VCaP (cell line): ENCODE measurements around the gene BTBD1.

Experiments
- H3K27ac ChIP-seq: fragments of 450-650 bp; 2 replicates; pipeline ENCODE4 v1.5.1; 2017
- TF ChIP-seq, protein P1 (sequence below): fragments of 450-650 bp; conservative IDR thresholded peaks from 2 replicates; pipeline ENCODE4 v1.5.1; 2017; ENCODE audit warnings: mild to moderate bottlenecking, moderate library complexity

Gene BTBD1

DNA sequence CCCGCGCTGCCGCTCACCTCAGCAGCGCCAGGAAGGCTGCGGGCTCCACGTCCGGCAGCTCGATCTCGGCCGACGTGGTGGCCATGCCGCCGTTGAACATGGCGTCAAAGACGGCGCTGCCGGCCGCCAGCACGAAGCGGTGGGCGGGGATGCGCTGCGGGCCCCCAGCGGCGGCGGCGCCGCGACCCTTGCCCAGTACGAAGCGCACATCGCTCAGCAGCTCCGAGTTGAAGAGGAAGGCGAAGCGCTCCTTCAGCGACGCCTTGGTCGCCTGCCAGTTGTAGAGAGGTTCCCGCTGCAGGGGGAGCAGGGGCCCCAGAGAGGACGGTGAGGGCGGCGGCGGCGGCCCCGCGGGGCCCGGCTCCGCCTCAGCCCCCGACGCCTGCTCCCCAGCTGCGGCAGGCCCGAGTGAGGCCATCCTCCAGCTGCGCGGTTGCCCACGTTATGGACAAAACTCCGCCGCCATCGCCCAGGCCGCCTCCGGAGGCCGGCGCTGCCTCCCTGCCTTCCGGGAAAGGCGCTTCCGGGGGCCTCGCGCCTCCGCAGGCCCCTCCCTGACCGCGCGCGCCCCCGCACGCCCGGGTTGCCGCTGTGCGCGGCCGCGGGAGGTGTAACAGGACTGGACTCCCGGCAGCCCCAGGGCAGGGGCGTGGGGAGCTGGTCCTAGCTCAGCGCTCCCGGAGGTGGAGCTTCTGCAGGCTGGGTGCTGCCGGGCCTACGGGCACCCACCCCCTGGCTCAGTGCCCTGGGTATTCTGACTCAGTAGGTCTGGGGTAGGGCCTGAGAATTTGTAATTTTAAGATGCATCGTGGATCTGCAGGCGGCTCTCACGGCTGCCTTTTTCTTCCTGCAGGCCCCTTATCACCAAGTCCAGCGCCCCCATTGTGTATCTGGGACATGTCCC is at the start of gene BTBD1:
Gene BTBD1, minus strand, starts transcription at position 519 of the 904 bp plus-strand sequence. Its CDS starts 101 bp downstream, at position 418.
- H3K27ac ChIP-seq, result peak within 1 kb of the TSS; percentile 99
- TF ChIP-seq, protein P1, sequence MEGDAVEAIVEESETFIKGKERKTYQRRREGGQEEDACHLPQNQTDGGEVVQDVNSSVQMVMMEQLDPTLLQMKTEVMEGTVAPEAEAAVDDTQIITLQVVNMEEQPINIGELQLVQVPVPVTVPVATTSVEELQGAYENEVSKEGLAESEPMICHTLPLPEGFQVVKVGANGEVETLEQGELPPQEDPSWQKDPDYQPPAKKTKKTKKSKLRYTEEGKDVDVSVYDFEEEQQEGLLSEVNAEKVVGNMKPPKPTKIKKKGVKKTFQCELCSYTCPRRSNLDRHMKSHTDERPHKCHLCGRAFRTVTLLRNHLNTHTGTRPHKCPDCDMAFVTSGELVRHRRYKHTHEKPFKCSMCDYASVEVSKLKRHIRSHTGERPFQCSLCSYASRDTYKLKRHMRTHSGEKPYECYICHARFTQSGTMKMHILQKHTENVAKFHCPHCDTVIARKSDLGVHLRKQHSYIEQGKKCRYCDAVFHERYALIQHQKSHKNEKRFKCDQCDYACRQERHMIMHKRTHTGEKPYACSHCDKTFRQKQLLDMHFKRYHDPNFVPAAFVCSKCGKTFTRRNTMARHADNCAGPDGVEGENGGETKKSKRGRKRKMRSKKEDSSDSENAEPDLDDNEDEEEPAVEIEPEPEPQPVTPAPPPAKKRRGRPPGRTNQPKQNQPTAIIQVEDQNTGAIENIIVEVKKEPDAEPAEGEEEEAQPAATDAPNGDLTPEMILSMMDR, result peak; percentile 29; the same call in 1 of the 2 replicates

DNA sequence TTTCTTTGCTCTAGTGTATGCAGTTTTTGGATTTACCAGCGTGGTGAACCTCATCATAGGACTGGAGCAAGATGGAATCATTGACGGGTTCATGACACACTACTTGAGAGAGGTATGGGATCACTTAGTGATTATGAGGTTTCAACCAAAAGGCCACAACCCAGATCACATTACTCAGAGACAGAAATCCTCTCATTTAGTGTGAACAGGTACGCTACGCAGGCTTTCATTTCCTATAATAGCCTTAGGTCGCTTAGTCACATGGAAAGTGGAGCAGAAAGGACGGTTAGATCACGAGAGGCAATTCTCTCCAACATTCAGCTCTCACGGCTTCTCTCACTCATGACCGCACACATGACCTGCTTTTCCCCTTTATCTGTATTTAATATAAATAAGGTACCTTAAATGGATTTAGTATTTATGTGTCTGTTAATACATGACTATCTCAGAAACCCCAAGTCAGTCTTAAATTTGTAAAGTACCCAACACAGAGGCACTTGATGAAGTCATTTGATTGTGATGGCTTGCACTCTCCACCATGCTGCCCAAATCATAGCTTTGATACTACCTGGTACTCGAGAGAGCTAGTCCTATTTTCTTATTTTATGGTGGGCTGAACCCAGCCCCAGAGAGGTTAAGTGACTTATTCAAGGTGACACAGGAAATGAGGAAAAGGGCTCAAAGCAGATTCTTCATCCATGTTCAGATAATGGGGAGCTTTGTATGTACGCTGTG is 48.9 kb upstream of the BTBD1 start:
- H3K27ac ChIP-seq, result no peak overlapping the region
- TF ChIP-seq, protein P1, result no peak

DNA sequence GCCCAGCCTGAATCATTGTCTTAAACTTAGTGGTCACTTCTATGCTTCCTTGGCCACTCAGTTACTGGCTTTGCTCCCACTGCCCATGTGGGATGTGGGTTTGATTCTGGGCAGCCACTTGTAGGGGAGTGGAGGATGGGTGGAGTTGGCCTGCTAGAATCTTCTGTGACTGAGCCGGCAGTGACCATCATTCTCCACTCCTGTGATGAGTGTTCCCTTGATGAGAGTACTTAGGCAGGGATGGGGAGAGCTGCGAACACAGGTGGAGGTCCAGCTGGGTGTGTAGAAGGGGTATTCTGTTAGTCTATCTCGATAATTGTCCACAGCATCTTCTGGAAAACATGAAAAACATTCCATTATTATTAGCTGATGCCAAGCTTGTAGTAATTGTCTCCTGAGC is 48.4 kb upstream of the BTBD1 start:
- TF ChIP-seq, protein P1, result no peak
- no peak overlapping the region for H3K27ac ChIP-seq

DNA sequence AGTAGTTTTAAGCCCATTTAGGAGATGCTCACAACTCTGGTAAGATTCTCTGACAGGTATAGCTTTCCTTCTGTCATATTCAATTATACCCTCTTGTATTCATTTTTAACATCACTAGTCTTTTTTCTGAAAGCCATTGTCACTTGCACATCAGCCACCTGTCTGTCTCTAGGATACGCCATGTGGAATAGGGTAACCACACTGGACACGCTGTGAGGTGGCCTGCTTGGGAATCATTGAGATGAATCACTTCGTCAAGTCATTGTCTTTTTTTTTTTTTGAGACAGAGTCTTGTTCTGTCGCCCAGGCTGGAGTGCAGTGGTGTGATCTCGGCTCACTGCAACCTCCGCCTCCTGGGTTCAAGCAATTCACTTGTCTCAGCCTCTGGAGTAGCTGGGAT is 47.8 kb upstream of the BTBD1 start:
- TF ChIP-seq, protein P1, result no peak
- H3K27ac ChIP-seq, result no peak overlapping the region

DNA sequence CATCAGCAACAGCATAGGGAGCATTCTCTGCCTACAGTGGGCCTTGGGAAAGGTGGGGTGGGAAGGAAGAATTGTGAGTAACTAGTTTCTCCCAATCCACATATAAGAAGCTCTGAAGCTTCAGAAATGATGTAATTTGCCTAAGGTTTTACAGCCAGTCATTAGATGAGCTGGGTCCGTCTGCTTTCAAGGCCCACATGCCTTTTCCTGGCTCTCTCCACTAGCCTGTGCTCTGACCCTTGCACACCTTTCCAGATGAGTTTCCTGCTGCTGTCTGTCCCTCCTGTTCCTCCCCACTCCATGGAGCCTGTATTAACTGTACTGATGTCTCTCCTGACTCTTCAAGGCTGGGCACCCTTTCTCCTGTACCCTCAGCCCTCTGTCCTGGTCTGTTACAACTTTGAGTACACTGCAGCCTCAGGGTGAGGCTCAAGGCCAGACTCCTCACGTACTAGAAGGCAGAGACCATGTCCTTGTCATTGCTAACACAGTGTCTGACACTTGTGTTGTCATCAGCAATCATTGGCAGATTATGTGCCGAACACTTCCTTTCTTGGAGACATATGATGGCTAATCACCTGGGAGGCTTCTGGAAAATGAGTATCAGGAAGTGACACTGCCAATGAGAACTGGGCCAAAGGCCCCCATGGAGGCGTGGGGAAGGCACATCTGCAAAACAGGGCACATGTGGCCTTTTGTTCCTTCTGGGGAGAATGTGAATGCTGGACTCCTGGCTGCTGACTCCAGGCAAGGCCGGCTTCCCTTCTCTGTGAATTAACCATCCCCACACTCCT is 47.0 kb upstream of the BTBD1 start:
- TF ChIP-seq, protein P1, result no peak
- H3K27ac ChIP-seq, result no peak overlapping the region

DNA sequence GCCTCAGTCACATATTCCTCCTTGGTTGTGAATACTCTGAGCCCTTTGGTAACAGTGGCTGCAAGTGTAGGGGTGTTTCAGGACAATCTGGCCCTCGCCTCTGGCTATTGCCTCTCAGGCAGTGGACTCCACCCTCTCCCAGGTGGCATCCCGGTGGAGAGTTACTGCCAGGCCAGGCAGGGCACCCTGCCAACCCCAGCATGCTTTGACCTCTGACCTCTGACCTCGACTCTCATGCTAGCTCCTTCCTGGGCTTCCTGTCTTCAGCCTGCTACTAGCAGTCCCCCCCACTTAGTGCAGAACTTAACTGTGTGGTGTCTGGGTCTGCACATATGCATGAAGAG is 45.9 kb upstream of the BTBD1 start:
- TF ChIP-seq, protein P1, result no peak
- no peak overlapping the region for H3K27ac ChIP-seq
